ENCODE data around the gene LSR. TPM values are rescaled to one million over a fixed set of nuclear protein-coding genes. Genes with fewer than 3 reads are reported as not detected.

Gene LSR
- total RNA-seq, 2 experiments from 2014 or later: 8.2 to 11.2 TPM

DNA sequence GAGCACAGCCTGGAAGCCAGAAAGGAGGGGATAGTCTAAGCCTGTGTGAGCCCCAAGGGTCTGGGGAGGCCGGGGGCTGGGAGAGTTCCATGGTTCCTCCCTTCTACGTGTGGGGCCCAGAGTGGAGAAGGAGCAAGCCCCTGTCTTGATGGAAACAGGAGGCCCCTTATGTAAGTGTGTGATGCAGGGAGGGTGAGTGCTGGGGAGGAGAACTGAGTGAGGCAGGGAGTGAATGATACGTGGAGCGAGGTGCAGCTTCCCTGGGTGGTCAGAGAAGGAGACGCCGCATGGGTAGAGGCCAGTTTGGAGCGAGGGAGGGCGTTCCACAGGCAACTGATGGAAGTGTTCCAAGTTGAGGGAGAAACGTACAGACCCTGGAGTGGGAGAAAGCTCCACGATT, 59.1 kb downstream of the LSR start:
- Mint-ChIP-seq H3K27me3 (ENCODE audit: low read depth) (no peaks in the 10 kb centered on the region), H3K4me3 (no peak overlapping the region), H3K9me3 (no peaks in the 10 kb centered on the region), H3K36me3 (ENCODE audit: low read depth) (no peaks in the 10 kb centered on the region), H3K4me1 (ENCODE audit: low read depth) (no peaks in the 10 kb centered on the region), H3K27ac (no peak overlapping the region)
- DNase-seq: no peak
- intact Hi-C loops (cut with micrococcal nuclease): loop anchor here (2.0 kb wide), 1 partner anchor 39 kb away; the partner anchor contains the start of gene FFAR1
- CTCF ChIA-PET: no interaction called here

DNA sequence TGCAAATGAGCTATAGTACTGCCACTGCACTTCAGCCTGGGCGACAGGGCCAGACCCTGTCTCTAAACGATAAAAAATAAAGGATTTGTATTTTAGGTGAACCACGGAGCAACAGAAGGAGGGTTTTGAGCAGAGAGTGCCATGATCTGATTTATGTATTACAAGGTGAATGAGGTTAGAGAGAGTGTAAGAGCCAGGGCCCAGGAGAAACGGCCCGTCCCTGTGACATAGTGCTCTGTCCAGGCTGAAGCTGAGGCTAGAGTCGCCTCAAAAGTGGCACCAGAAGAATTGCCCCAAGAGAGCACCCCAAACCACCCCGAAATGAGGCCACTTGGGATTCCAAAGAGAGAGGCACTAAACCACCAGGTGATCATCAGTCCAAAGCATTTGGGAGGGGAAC, 60.1 kb downstream of the LSR start:
- H3K9me3 Mint-ChIP-seq: no peaks in the 10 kb centered on the region
- no peaks in the 10 kb centered on the region for H3K36me3 Mint-ChIP-seq (ENCODE audit: low read depth)
- no peak overlapping the region for H3K27ac Mint-ChIP-seq
- no peaks in the 10 kb centered on the region for H3K27me3 Mint-ChIP-seq (ENCODE audit: low read depth)
- intact Hi-C loops (cut with micrococcal nuclease): no loop called here
- DNase-seq: no peak
- no peaks in the 10 kb centered on the region for H3K4me1 Mint-ChIP-seq (ENCODE audit: low read depth)
- CTCF ChIA-PET: no interaction called here
- no peak overlapping the region for H3K4me3 Mint-ChIP-seq

DNA sequence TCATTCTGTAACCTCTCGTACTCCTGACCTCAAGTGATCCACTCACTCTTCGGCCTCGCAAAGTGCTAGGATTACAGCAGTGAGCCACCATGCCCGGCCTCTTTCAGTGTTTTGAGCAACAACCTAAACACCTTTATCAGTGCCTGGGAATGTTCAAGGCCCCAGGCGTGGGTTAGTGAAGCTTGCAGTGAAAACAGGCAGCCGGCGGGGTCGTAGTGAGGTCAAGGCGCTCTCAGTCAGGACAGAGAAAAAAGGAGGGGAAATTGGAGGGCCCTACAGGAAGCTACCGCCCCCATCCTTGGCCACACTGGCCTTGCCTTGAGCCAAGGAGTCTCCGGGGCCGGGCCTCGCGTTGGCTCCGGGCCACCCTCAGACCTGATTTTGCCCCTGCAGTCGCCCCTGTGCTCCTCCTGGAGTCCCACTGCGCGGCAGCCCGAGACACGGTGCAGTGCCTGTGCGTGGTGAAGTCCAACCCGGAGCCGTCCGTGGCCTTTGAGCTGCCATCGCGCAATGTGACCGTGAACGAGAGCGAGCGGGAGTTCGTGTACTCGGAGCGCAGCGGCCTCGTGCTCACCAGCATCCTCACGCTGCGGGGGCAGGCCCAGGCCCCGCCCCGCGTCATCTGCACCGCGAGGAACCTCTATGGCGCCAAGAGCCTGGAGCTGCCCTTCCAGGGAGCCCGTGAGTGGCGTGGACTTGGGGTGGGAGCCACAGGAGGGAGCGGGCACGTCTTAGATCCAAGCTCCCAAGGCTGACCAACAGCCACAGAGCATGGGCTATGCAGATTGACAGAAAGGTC, 60.9 kb downstream of the LSR start:
- no peaks in the 10 kb centered on the region for H3K36me3 Mint-ChIP-seq (ENCODE audit: low read depth)
- H3K9me3 Mint-ChIP-seq: no peaks in the 10 kb centered on the region
- H3K27ac Mint-ChIP-seq: no peak overlapping the region
- CTCF ChIA-PET: no interaction called here
- H3K4me1 Mint-ChIP-seq (ENCODE audit: low read depth): no peaks in the 10 kb centered on the region
- no peaks in the 10 kb centered on the region for H3K27me3 Mint-ChIP-seq (ENCODE audit: low read depth)
- intact Hi-C loops (cut with micrococcal nuclease): no loop called here
- no peak for DNase-seq
- H3K4me3 Mint-ChIP-seq: no peak overlapping the region

DNA sequence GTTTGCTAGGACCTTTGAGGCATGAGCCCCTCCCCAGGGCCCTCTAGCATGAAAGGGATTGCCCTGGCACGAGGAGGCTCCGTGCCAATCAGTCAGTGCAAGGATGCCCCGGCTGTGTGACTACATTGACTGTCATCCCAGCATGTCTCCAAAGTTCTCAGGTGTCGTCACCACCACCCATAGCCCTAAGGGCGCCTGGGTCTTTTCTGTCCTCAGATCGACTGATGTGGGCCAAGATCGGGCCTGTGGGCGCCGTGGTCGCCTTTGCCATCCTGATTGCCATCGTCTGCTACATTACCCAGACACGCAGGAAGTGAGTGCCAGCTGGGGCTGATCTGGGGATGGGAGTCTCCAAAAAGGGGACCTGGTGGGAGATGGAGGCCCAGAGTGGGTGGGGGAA, 61.5 kb downstream of the LSR start:
- Mint-ChIP-seq H3K4me1 (ENCODE audit: low read depth) (no peaks in the 10 kb centered on the region), H3K27me3 (ENCODE audit: low read depth) (no peaks in the 10 kb centered on the region), H3K9me3 (no peaks in the 10 kb centered on the region), H3K27ac (no peak overlapping the region), H3K36me3 (ENCODE audit: low read depth) (no peaks in the 10 kb centered on the region), H3K4me3 (no peak overlapping the region)
- CTCF ChIA-PET: no interaction called here
- no peak for DNase-seq
- intact Hi-C loops (cut with micrococcal nuclease): no loop called here

DNA sequence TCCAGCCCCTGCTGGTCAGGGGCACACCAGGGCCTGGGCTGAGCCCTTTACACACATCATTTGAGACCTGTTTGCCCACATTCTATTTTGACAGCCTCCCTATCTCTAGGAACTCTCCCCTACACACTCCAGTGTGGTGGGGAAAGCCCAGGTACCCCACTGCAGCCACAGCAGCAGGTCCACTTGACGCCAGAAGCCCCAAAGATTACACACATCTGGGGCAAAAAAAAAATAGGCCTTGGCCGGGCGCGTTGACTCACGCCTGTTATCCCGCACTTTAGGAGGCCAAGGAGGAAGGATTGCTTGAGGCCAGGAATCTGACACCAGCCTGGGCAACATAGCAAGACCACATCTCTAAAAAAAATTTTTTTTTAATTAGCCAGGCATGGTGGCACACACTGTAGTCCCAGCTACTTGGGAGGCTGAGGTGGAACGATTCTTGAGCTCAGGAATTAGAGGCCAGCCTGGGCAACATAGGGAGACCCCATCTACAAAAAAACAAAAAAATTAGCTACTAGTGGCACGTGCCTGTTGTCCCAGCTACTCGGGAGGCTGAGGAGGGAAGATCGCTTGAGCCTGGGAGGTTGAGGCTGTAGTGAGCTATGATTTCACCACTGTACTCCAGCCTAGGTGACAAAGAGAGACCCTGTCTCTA, 62.1 kb downstream of the LSR start:
- Mint-ChIP-seq H3K4me3 (no peak overlapping the region), H3K9me3 (no peaks in the 10 kb centered on the region), H3K4me1 (ENCODE audit: low read depth) (no peaks in the 10 kb centered on the region), H3K27me3 (ENCODE audit: low read depth) (no peaks in the 10 kb centered on the region), H3K27ac (no peak overlapping the region), H3K36me3 (ENCODE audit: low read depth) (no peaks in the 10 kb centered on the region)
- CTCF ChIA-PET: interaction anchor here (0.9 kb wide), 1 partner anchor 42 kb away, joined by 3 read pairs; no protein-coding TSS in a partner anchor
- no peak for DNase-seq
- intact Hi-C loops (cut with micrococcal nuclease): no loop called here

DNA sequence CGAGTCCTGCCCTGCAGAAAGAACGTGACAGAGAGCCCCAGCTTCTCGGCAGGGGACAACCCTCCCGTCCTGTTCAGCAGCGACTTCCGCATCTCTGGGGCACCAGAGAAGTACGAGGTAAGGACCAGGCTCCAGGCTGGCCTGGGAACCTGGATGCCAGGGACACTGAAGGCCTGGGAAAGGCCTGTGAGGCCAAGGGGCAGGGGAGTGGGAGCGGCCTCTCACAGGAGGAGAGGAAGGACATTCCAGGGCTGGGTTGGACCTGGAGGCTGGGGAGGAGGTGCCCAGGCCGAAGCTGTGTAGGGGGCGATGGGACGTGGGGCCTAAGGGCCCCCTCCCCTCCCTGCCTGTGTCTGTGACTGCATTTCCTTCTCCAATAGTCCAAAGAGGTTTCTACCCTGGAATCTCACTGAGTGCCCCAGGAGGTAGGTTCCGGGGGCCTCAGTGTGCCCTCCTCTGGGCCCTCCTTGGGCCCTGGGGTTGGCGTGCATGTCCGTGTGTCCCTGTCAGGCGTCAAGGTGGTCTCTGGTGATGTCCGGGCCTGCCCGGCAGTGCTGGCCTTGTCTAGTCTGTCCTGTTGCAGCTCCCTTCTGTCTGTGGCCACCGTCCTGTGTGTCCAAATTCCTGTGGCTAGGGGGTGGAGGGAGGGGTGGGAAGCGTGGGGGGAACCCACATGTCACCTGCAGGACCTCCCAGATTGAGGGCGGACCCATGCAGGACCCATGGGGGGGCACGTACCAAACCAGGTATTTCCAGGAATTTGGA, 63.3 kb downstream of the LSR start:
- intact Hi-C loops (cut with micrococcal nuclease): no loop called here
- Mint-ChIP-seq H3K9me3 (no peaks in the 10 kb centered on the region), H3K4me3 (no peak overlapping the region), H3K4me1 (ENCODE audit: low read depth) (no peaks in the 10 kb centered on the region), H3K27ac (no peak overlapping the region), H3K36me3 (ENCODE audit: low read depth) (no peaks in the 10 kb centered on the region), H3K27me3 (ENCODE audit: low read depth) (no peaks in the 10 kb centered on the region)
- DNase-seq: no peak
- CTCF ChIA-PET: interaction anchor here (0.9 kb wide), 1 partner anchor 41 kb away, joined by 3 read pairs; no protein-coding TSS in a partner anchor

DNA sequence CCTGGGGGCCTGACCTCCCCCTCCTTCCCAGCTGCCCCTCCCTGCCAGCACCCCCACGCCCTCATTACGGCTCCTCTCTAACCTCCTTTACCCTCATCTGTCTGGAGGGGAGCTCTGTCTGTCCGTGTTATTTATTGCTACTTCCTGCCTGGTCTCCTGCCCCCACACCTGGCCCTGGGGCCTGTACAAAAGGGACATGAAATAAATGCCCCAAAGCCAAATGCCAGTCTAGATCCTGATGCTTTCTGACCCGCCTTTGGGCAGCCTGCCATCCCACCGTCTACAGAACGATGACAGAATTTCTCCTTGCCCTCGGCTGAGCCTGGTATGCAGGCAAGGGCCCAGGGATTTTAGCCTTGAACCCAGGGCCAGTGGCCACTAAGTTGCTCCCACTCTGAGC, 64.8 kb downstream of the LSR start:
- intact Hi-C loops (cut with micrococcal nuclease): no loop called here
- Mint-ChIP-seq H3K4me1 (ENCODE audit: low read depth) (peaks cover 2% of the 10 kb centered on the region), H3K27me3 (ENCODE audit: low read depth) (no peaks in the 10 kb centered on the region), H3K36me3 (ENCODE audit: low read depth) (no peaks in the 10 kb centered on the region), H3K27ac (no peak overlapping the region), H3K9me3 (no peaks in the 10 kb centered on the region), H3K4me3 (no peak overlapping the region)
- no peak for DNase-seq
- CTCF ChIA-PET: interaction anchor here (1.6 kb wide), 1 partner anchor 20 kb away, joined by 4 read pairs; no protein-coding TSS in a partner anchor

DNA sequence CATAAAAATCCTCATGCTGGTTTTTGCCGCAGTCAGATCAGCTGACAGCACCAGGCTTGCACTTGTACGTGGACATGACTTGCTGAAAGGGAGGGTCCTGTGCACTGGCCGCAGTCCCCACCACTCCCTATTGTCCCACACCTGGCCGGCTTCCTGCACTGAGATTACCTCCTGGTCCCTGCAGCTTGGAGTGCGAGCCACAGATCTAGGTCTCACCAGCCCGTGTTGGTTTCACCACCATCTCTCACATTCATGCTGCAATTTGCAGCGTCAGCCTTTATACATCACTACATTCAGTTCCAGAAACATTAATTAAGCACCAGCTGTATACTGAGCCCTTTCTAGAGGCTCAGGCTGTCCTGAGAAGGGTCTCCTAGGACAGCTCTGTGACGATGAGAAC, 65.2 kb downstream of the LSR start:
- Mint-ChIP-seq H3K9me3 (no peaks in the 10 kb centered on the region), H3K4me1 (ENCODE audit: low read depth) (peaks cover 7% of the 10 kb centered on the region), H3K36me3 (ENCODE audit: low read depth) (no peaks in the 10 kb centered on the region), H3K4me3 (no peak overlapping the region), H3K27me3 (ENCODE audit: low read depth) (no peaks in the 10 kb centered on the region), H3K27ac (no peak overlapping the region)
- intact Hi-C loops (cut with micrococcal nuclease): no loop called here
- DNase-seq: no peak
- CTCF ChIA-PET: interaction anchor here (0.7 to 1.6 kb wide), 2 partner anchors 20 to 196 kb away, joined by 3 to 4 read pairs; no protein-coding TSS in a partner anchor

DNA sequence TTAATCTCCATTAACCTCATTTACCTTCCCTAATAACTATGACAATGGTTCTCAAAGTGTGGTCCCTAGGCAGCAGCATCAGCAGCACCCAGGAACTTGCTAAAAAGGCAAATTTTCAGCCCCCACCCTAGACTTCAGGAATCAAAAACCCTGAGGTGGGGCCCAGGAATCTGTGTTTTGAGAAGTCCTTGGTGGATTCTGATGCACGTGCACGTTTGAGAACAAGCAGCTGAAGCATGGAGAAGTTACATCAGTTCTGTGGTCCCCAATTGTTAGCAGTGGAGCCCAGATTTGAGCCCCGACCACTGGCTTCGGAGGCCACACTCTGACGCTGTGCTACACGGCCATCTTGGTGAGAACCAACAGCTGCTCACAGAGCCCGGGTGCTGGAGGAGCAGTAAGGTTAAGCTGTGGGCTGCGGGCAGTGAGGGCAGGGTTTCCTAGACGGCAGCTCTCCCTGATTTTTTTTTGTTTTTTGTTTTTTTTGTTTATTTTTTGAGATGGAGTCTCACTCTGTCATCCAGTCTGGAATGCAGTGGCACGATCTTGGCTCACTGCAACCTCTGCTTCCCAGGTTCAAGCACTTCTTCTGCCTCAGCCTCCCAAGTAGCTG, 66.2 kb downstream of the LSR start:
- no peak overlapping the region for H3K27ac Mint-ChIP-seq
- peaks cover 10% of the 10 kb centered on the region for H3K4me1 Mint-ChIP-seq (ENCODE audit: low read depth)
- no peaks in the 10 kb centered on the region for H3K9me3 Mint-ChIP-seq
- no peaks in the 10 kb centered on the region for H3K27me3 Mint-ChIP-seq (ENCODE audit: low read depth)
- CTCF ChIA-PET: interaction anchor here (0.5 to 1.6 kb wide), 3 partner anchors 19 to 271 kb away, joined by 3 to 4 read pairs (median 3); no protein-coding TSS in a partner anchor
- no peak for DNase-seq
- no peaks in the 10 kb centered on the region for H3K36me3 Mint-ChIP-seq (ENCODE audit: low read depth)
- no peak overlapping the region for H3K4me3 Mint-ChIP-seq
- intact Hi-C loops (cut with micrococcal nuclease): no loop called here

DNA sequence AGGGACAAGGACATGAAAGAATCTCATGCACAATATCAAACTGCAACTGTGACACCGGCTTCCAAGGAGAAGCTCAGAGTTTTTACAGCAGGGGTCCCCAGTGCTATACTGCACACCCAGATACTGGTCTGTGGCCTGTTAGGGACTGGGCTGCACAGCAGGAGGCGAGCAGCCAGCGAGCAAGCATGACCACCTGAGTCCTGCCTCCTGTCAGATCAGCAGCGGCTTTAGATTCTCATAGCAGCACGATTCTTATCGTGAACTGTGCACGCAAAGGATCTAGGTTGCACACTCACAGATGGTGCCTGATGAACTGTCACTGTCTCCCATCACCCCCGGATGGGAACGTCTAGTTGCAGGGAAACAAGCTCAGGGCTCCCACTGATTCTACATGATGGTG, 67.1 kb downstream of the LSR start:
- CTCF ChIA-PET: interaction anchor here (0.5 to 1.2 kb wide), 2 partner anchors 136 to 272 kb away, joined by 3 read pairs; no protein-coding TSS in a partner anchor
- Mint-ChIP-seq H3K27me3 (ENCODE audit: low read depth) (no peaks in the 10 kb centered on the region), H3K27ac (no peak overlapping the region), H3K4me1 (ENCODE audit: low read depth) (peaks cover 10% of the 10 kb centered on the region), H3K9me3 (no peaks in the 10 kb centered on the region), H3K36me3 (ENCODE audit: low read depth) (no peaks in the 10 kb centered on the region), H3K4me3 (no peak overlapping the region)
- no peak for DNase-seq
- intact Hi-C loops (cut with micrococcal nuclease): no loop called here

DNA sequence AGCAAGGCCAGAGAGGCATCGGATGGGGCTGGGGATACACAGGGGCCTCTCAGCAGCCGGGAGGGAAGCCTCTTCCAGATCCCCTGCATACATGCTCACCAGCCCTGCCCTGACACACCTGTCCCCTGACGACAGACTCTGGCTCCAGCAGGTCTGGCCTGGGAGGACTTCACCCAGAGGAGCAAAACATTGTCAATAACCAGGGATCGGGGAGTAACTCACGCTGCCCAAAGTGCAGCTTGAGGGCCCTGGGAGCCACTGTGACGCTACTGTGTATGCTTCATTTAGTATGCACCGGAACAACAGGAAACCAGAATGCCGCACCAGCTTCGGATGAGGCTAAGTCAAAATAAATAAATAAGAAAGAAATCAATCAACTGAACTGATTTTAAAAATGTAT, 67.8 kb downstream of the LSR start:
- no peak overlapping the region for H3K4me3 Mint-ChIP-seq
- no peaks in the 10 kb centered on the region for H3K27me3 Mint-ChIP-seq (ENCODE audit: low read depth)
- H3K36me3 Mint-ChIP-seq (ENCODE audit: low read depth): no peaks in the 10 kb centered on the region
- H3K4me1 Mint-ChIP-seq (ENCODE audit: low read depth): peaks cover 10% of the 10 kb centered on the region
- intact Hi-C loops (cut with micrococcal nuclease): no loop called here
- DNase-seq: no peak
- H3K9me3 Mint-ChIP-seq: no peaks in the 10 kb centered on the region
- no peak overlapping the region for H3K27ac Mint-ChIP-seq
- CTCF ChIA-PET: interaction anchor here (0.7 kb wide), 1 partner anchor 171 kb away, joined by 3 read pairs; no protein-coding TSS in a partner anchor
